Spleen (tissue), 7 donors: Measurements from ENCODE around the gene KIAA1217.

Experiments
- POLR2A ChIP-seq, 3 donors: fragments of 450-650 bp; IDR thresholded peaks; one replicate each; pipeline ENCODE4 v1.5.1; 2017; ENCODE audit warnings: antibody characterized with exemption in 3 of 3, mild to moderate bottlenecking in 1 of 3
- POLR2AphosphoS5 ChIP-seq, 3 donors: sonication (generic); formaldehyde crosslinking; IDR thresholded peaks; one replicate each; pipeline ENCODE4 v1.5.1; 2017; ENCODE audit warnings: antibody characterized with exemption in 3 of 3
- TF ChIP-seq, protein P1 (sequence below), 11 experiments: fragments of 200-600 bp in 7 of 11; fragments of 450-650 bp in 4 of 11; sonication (generic) in 4 of 11; IDR thresholded peaks in 8 of 11; conservative IDR thresholded peaks in 3 of 11; 1 replicate in 7 of 11; 2 replicates in 4 of 11; pipeline versions ENCODE4 v1.4.0 to v1.8.0; 2016 to 2021; ENCODE audit warnings: antibody characterized with exemption in 11 of 11, inconsistent platforms in 4 of 11, mild to moderate bottlenecking in 1 of 11
- donor health status: DM: no; HTN: no; CAD: no; lungs with moderate emphysema.
- donor health status: DM: no; HTN: no; CAD: no.
- donor health status: DM: no; HTN: no; CAD: no.

GRCh38 chr10:24340446-24340845 is 131.5 kb downstream of the KIAA1217 start:
- TF ChIP-seq POLR2A (IDR thresholded peaks at IDR 0.05) (no peak), POLR2AphosphoS5 (IDR thresholded peaks at IDR 0.05) (no peak)
- TF ChIP-seq, protein P1, sequence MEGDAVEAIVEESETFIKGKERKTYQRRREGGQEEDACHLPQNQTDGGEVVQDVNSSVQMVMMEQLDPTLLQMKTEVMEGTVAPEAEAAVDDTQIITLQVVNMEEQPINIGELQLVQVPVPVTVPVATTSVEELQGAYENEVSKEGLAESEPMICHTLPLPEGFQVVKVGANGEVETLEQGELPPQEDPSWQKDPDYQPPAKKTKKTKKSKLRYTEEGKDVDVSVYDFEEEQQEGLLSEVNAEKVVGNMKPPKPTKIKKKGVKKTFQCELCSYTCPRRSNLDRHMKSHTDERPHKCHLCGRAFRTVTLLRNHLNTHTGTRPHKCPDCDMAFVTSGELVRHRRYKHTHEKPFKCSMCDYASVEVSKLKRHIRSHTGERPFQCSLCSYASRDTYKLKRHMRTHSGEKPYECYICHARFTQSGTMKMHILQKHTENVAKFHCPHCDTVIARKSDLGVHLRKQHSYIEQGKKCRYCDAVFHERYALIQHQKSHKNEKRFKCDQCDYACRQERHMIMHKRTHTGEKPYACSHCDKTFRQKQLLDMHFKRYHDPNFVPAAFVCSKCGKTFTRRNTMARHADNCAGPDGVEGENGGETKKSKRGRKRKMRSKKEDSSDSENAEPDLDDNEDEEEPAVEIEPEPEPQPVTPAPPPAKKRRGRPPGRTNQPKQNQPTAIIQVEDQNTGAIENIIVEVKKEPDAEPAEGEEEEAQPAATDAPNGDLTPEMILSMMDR (IDR thresholded peaks at IDR 0.05 in 8 of 11, conservative IDR thresholded peaks at IDR 0.05 in 3 of 11) = no peak
